Thoracic aorta (tissue), 2 donors: Measurements from ENCODE around the gene ZNF157. TPM values are rescaled to one million over a fixed set of nuclear protein-coding genes. Genes with fewer than 3 reads are reported as not detected.

Source experiments
- ATAC-seq: fragments of 150-250 bp; one replicate; pipeline ENCODE4 v1.8.0; 2017; ENCODE audit warnings: low read depth; ENCODE audit not compliant: insufficient number of reproducible peaks, low FRiP score
- DNase-seq: peaks from one replicate; pipeline ENCODE4 v3.0.0-alpha.2; 2020; ENCODE audit warnings: low spot score
- H3K27ac ChIP-seq, 2 donors: fragments of 200-600 bp; sonication (generic); 1 replicate in 1 of 2; 2 replicates in 1 of 2; pipeline ENCODE4 v1.5.1; 2016; ENCODE audit warnings: mild to moderate bottlenecking in 2 of 2, moderate library complexity in 2 of 2
- H3K27me3 ChIP-seq: fragments of 200-600 bp; sonication (generic); replicated peaks from 2 replicates; pipeline ENCODE4 v1.6.0; 2016; ENCODE audit warnings: mild to moderate bottlenecking; ENCODE audit not compliant: insufficient read depth
- H3K36me3 ChIP-seq: fragments of 200-600 bp; sonication (generic); one replicate; pipeline ENCODE4 v1.5.1; 2016
- H3K4me1 ChIP-seq, 2 donors: fragments of 200-600 bp; sonication (generic); 1 replicate in 1 of 2; 2 replicates in 1 of 2; pipeline versions ENCODE4 v1.5.1 to v1.6.0; 2016; ENCODE audit warnings: low read depth in 2 of 2, mild to moderate bottlenecking in 1 of 2; ENCODE audit not compliant: control insufficient read depth in 1 of 2
- H3K4me3 ChIP-seq: fragments of 200-600 bp; sonication (generic); 2 replicates; pipeline ENCODE4 v1.5.1; 2016; ENCODE audit warnings: mild to moderate bottlenecking
- H3K9me3 ChIP-seq: fragments of 200-600 bp; sonication (generic); 2 replicates; pipeline ENCODE4 v1.5.1; 2016
- CTCF ChIP-seq: fragments of 200-600 bp; sonication (generic); IDR thresholded peaks from one replicate; pipeline ENCODE4 v1.5.1; 2019; ENCODE audit warnings: antibody characterized with exemption
- total RNA-seq, 2 donors: library from RNA; depleted of rRNA; stranded (reverse); fragments of >200 nt; gene quantifications; one replicate each; pipeline versions ENCODE4 v1.1.0 to v1.2.3, GENCODE V29; 2016

Gene ZNF157
- total RNA-seq, 2 donors from 2014 or later = not detected

GRCh38 chrX:47458528-47458927, 88.2 kb downstream of the ZNF157 start:
- DNase-seq = no peak
- H3K4me1 ChIP-seq = no peaks in the 10 kb centered on the region
- H3K9me3 ChIP-seq = no peaks in the 10 kb centered on the region
- ATAC-seq = no peak
- no peak overlapping the region for H3K4me3 ChIP-seq
- no peaks in the 10 kb centered on the region for H3K36me3 ChIP-seq
- no peaks in the 10 kb centered on the region for H3K27me3 ChIP-seq
- no peak overlapping the region for H3K27ac ChIP-seq
- TF ChIP-seq CTCF = no peak

- TF ChIP-seq CTCF = no peak
- no peaks in the 10 kb centered on the region for H3K36me3 ChIP-seq
- no peaks in the 10 kb centered on the region for H3K4me1 ChIP-seq
- ATAC-seq = no peak
- no peak overlapping the region for H3K4me3 ChIP-seq
- H3K27ac ChIP-seq = no peak overlapping the region
- DNase-seq = no peak
- H3K9me3 ChIP-seq = no peaks in the 10 kb centered on the region
- H3K27me3 ChIP-seq = no peaks in the 10 kb centered on the region
Measured at GRCh38 chrX:47460561-47460960, 90.2 kb downstream of the ZNF157 start.

Other genes starting within 250 kb of the ZNF157 start
- gene NDUFB11, start 225.9 kb upstream of the ZNF157 start, total RNA-seq = 10 to 100 TPM; 24.0 to 35.3 TPM
- 10 to 100 TPM; 24.1 to 25.2 TPM for gene RBM10, start 225.4 kb upstream of the ZNF157 start, total RNA-seq
- 100 to 1,000 TPM; 132 to 133 TPM for gene UBA1, start 176.7 kb upstream of the ZNF157 start, total RNA-seq
- 10 to 100 TPM; 66.7 to 74.6 TPM for gene CDK16, start 151.9 kb upstream of the ZNF157 start, total RNA-seq
- 10 to 100 TPM; 50.8 to 68.6 TPM for gene USP11, start 137.6 kb upstream of the ZNF157 start, total RNA-seq
- 1 to 10 TPM; 8.1 to 9.1 TPM for gene ZNF41, start 112.6 kb downstream of the ZNF157 start, total RNA-seq
- 10 to 100 TPM; 44.5 to 52.3 TPM for gene ARAF, start 190.6 kb downstream of the ZNF157 start, total RNA-seq
- gene TIMP1, start 211.9 kb downstream of the ZNF157 start, total RNA-seq = 1,000 to 10,000 TPM in 1 of 2 donors, 100 to 1,000 TPM in 1; 635 to 1,379 TPM
- under 1 TPM; 0.27 to 0.85 TPM for gene SYN1, start 249.3 kb downstream of the ZNF157 start, total RNA-seq